GM12891 (cell line): ENCODE data around the gene MTCL1.

Source experiments
- DNase-seq: peaks from one replicate; pipeline ENCODE4 v3.0.0; 2011; ENCODE audit warnings: low spot score; ENCODE audit not compliant: insufficient read length
- FAIRE-seq: peaks from 2 replicates; lab custom pipeline; 2011; peaks lifted over from hg19 to GRCh38; lab: Jason Lieb, UNC
- PAX5 ChIP-seq: IDR thresholded peaks from 2 replicates; pipeline ENCODE4 v1.6.1; 2011; ENCODE audit warnings: low read length, moderate library complexity, mild to moderate bottlenecking; ENCODE audit not compliant: insufficient read depth, severe bottlenecking
- POLR2A ChIP-seq: IDR thresholded peaks from 2 replicates; pipeline ENCODE4 v1.6.1; 2011; ENCODE audit warnings: low read depth, low read length, control low read depth
- POLR2AphosphoS5 ChIP-seq: IDR thresholded peaks from 2 replicates; pipeline ENCODE4 v1.6.1; 2011; ENCODE audit warnings: low read depth, low read length, control low read depth
- POU2F2 ChIP-seq: IDR thresholded peaks from 2 replicates; pipeline ENCODE4 v1.6.1; 2011; ENCODE audit warnings: low read depth, mild to moderate bottlenecking, control low read depth, low read length, moderate library complexity
- SPI1 ChIP-seq: IDR thresholded peaks from 2 replicates; pipeline ENCODE4 v1.6.1; 2011; ENCODE audit warnings: low read depth, low read length, control low read depth
- TAF1 ChIP-seq: IDR thresholded peaks from 2 replicates; pipeline ENCODE4 v1.6.1; 2011; ENCODE audit warnings: low read depth, low read length, control low read depth

MTCL1 gene

DNA sequence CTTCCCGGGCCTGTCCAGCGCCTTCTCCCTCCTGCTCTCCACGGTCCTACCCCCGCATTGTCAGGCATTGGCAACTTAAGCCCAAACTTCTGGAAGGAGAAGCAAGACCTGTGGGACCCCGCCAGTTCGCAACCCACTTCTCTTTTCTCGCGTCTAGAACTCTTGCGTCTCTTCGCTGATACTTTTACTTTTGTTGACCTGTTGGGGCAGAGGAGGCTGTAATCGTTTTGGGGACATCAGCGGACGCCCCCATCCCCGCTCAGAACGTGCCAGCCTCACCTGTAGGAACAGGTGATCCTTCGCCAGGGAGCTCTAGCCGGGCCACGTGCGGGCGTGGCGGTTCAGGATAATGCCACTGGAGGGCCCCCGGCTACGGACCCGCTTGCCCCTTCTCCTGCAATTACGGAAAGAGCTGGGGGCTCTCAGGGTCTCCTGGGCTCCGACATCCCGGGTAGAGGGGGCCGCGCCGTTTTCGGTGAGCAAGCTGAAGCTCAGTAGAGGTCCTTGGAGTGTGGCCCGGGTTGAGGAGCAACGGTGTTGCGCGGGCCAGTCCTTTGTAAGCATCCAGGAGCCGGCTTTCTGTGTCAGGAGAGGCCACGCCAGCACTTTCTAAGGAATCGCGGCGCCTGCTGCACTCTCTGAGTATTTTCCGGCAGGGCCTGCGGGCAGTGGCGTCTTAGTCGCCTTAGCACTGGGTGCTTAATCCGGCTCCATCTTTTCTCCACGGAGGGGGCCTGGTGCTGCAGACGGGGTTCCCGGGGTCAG, 1.6 kb downstream of the MTCL1 start:
- TF ChIP-seq POLR2AphosphoS5: no peak
- TF ChIP-seq POU2F2: no peak
- TF ChIP-seq TAF1: no peak
- TF ChIP-seq PAX5: no peak
- no peak for DNase-seq
- FAIRE-seq: no peak

DNA sequence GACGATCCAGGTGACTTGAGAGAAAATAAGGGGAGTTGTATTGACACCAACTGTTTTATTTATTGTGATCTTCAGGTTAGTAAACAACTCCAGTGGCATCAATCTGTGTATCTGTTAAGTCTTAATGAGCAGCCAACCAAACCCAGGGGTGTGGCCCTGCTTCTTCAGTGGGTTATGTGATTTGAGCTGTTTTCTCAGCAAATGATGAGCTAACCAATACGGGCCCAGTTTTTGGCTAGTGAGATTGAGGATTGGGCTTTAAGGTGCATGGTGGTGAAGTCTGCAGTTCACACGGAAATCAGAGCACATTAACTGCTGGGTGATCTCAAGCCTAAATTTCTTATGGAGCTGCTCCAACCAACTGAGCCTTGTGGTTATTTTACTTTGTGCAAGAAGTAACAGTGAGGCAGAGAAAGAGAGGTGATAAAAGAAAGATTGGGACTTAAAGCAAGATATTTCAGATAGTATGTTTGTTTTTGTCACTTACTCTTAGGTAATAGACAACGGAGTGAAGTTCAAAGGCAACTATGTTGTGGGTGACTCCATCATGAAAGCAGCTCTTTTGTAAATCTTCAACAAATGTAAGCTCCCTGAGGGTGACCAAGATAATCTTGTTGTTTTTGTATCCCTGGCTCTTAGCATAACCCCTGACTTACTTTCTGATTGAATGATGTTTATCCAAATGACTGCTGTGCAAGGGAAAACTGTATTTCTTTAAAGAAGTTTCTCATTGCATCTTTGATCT, 2.4 kb downstream of the MTCL1 start:
- FAIRE-seq: no peak
- TF ChIP-seq SPI1 (no peak), TAF1 (no peak), POLR2A (no peak)
- DNase-seq: no peak

GRCh38 chr18:8708670-8709069, 3.3 kb downstream of the MTCL1 start:
- DNase-seq: no peak
- FAIRE-seq: no peak
- TF ChIP-seq SPI1 (no peak), POLR2AphosphoS5 (no peak), PAX5 (no peak), POLR2A (no peak), POU2F2 (no peak), TAF1 (no peak)

DNA sequence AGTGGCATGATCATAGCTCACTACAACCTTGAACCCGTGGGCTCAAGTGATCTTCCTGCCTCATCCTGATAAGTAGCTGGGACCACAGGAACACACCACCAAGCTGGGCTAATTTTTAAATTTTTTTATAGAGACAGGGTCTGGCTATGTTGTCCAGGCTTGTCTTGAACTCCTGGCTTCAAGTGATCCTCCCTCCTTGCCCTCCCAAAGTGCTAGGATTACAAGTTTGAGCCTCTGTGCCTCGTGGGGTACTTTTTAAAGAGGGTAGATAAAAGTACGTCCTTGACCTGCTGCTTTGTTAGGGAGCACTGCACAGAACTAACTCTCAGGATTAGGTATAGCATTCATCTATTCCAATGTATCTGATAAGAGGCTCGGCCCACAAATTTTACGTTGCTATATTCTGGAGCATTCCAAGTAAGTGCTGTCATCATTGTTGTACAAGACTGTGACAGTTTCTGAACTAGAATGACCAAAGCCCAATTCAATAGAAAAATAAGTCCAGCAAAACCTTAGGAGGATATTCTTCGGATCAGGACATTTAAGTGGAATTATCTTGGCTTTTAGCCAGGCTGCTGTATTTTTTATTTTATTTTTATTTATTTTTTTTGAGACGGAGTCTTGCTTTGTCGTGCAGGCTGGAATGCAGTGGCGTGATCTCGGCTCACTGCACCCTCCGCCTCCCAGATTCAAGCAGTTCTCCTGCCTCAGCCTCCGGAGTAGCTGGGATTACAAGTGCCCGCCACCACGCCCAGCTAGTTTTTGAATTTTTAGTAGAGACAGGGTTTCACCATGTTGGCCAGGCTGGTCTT, 4.1 kb downstream of the MTCL1 start:
- DNase-seq: no peak
- FAIRE-seq: no peak
- TF ChIP-seq TAF1 (no peak), POLR2A (no peak), SPI1 (no peak), POLR2AphosphoS5 (no peak), POU2F2 (no peak), PAX5 (no peak)

- FAIRE-seq (no peak), DNase-seq (no peak)
- TF ChIP-seq SPI1 (no peak), POLR2A (no peak), TAF1 (no peak), POU2F2 (no peak), PAX5 (no peak), POLR2AphosphoS5 (no peak)
These were observed 6.4 kb downstream of the MTCL1 start for GRCh38 chr18:8711736-8712135.

DNA sequence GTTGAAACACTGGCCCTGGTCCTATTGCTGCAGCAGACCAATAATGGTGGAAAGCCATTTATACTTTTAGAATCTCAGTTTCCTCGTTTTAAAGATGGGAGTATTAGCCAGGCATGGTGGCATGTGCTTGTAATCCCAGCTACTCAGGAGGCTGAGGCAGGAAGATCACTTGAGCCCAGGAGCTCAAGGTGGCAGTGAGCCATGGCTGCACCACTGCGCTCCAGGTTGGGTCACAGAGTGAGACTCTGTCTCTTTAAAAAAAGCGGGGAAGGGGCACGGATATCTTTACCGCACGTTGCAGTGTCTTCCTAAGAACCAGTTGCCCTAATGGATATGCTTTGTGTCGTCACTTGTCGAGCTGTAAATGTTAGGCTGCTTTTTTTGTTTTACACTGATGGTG, 8.3 kb downstream of the MTCL1 start:
- DNase-seq: no peak
- no peak for TF ChIP-seq TAF1
- TF ChIP-seq POU2F2: no peak
- TF ChIP-seq SPI1: no peak
- TF ChIP-seq POLR2AphosphoS5: no peak
- TF ChIP-seq PAX5: no peak
- no peak for TF ChIP-seq POLR2A
- no peak for FAIRE-seq

- FAIRE-seq (no peak), DNase-seq (no peak)
- TF ChIP-seq PAX5 (no peak), POLR2AphosphoS5 (no peak), POLR2A (no peak), SPI1 (no peak), POU2F2 (no peak), TAF1 (no peak)
These were observed 10.2 kb downstream of the MTCL1 start for GRCh38 chr18:8715599-8715998.

DNA sequence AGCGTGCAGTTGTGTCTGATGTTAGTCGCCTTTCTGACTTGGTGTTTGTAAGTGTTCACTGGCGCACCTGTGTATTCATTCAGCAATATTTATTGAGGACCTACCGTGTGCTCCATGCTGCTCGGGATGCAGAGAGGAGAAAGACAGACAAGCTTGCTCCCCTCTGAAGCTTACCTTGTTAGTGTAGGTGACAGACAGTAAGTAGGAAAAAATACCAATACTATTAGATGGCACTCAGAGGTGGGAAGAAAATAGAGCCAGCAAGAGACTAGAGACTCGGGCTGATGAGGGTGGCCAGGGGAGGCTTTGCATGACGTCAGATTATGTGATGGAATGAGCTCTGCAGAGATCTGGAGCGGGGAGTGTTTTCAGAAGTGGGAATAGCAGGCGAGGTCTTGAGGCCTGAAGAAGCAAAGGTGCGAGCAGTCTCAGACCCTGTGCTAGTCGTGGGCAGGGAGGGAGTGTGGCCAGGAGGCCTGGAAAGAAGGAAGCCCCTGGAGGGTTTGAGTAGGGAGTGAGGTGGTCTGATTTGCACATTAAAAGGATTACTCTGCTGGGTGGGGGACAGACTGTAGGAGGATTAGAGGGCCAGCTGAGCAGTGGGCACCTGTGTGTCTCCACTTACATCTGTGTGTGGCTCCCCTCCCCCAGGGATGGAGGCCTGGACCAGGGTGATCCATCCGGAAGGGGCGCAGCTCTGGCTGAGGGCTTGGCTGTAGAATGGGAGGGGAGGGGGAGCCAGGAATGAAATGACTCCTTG, 11.8 kb downstream of the MTCL1 start:
- DNase-seq (no peak), FAIRE-seq (no peak)
- TF ChIP-seq POLR2A (no peak), POLR2AphosphoS5 (no peak), PAX5 (no peak), POU2F2 (no peak), TAF1 (no peak), SPI1 (no peak)

- DNase-seq (no peak), FAIRE-seq (no peak)
- TF ChIP-seq TAF1 (no peak), POLR2A (no peak), POLR2AphosphoS5 (no peak), SPI1 (no peak), PAX5 (no peak), POU2F2 (no peak)
These were observed 13.1 kb downstream of the MTCL1 start for GRCh38 chr18:8718401-8718913.
